NCI-H2171 treated with DMSO at 0.1 percent for 48 hours (cell line): ENCODE results near the gene SLC66A3.

Source experiments
- DNase-seq: peaks from one replicate; lab custom pipeline; 2025; lab: John Stamatoyannopoulos, UW

The SLC66A3 gene

GRCh38 chr2:11140492-11140891 lies 14.8 kb upstream of the SLC66A3 start:
- no peak for DNase-seq

- DNase-seq: no peak
These were observed 13.9 kb upstream of the SLC66A3 start for GRCh38 chr2:11141319-11141718.

- no peak for DNase-seq
These were observed 12.9 kb upstream of the SLC66A3 start for GRCh38 chr2:11142330-11142729.

- no peak for DNase-seq
These were observed 12.3 kb upstream of the SLC66A3 start for GRCh38 chr2:11142987-11143386.

- peak; percentile 43 for DNase-seq
These were observed 11.1 kb upstream of the SLC66A3 start for GRCh38 chr2:11144077-11144737.

- no peak for DNase-seq
These were observed 10.6 kb upstream of the SLC66A3 start for GRCh38 chr2:11144738-11145079.

GRCh38 chr2:11145350-11145749 lies 9.9 kb upstream of the SLC66A3 start:
- no peak for DNase-seq

- DNase-seq: no peak
These were observed 9.2 kb upstream of the SLC66A3 start for GRCh38 chr2:11146076-11146475.

GRCh38 chr2:11147263-11147662 lies 8.0 kb upstream of the SLC66A3 start:
- no peak for DNase-seq

- DNase-seq: no peak
These were observed 2.7 kb upstream of the SLC66A3 start for GRCh38 chr2:11152591-11152990.

- no peak for DNase-seq
These were observed 998 bp upstream of the SLC66A3 start for GRCh38 chr2:11154016-11154922.

GRCh38 chr2:11154923-11155380 lies 315 bp upstream of the SLC66A3 start:
- DNase-seq: peak; percentile 95

- DNase-seq: no peak
These were observed 1.3 kb downstream of the SLC66A3 start for GRCh38 chr2:11156396-11157075.

GRCh38 chr2:11157296-11157695 lies 2.0 kb downstream of the SLC66A3 start:
- no peak for DNase-seq

- no peak for DNase-seq
These were observed 2.5 kb downstream of the SLC66A3 start for GRCh38 chr2:11157731-11158130.

GRCh38 chr2:11158916-11159573 lies 3.8 kb downstream of the SLC66A3 start:
- no peak for DNase-seq

GRCh38 chr2:11159574-11160170 lies 4.4 kb downstream of the SLC66A3 start:
- no peak for DNase-seq

- DNase-seq: no peak
These were observed 5.0 kb downstream of the SLC66A3 start for GRCh38 chr2:11160256-11160655.

- no peak for DNase-seq
These were observed 5.6 kb downstream of the SLC66A3 start for GRCh38 chr2:11160731-11161455.

GRCh38 chr2:11161747-11162146 lies 6.5 kb downstream of the SLC66A3 start:
- no peak for DNase-seq
